ENCODE data around the gene KIF26A.
A peak's percentile ranks its signal among the peaks of the same experiment; 100 is the strongest.
"Not testable (repeated sequence)": the region's sequence is repeated elsewhere in the genome, so short reads cannot be mapped to it uniquely, and the experiment has no call there.

Gene KIF26A

DNA sequence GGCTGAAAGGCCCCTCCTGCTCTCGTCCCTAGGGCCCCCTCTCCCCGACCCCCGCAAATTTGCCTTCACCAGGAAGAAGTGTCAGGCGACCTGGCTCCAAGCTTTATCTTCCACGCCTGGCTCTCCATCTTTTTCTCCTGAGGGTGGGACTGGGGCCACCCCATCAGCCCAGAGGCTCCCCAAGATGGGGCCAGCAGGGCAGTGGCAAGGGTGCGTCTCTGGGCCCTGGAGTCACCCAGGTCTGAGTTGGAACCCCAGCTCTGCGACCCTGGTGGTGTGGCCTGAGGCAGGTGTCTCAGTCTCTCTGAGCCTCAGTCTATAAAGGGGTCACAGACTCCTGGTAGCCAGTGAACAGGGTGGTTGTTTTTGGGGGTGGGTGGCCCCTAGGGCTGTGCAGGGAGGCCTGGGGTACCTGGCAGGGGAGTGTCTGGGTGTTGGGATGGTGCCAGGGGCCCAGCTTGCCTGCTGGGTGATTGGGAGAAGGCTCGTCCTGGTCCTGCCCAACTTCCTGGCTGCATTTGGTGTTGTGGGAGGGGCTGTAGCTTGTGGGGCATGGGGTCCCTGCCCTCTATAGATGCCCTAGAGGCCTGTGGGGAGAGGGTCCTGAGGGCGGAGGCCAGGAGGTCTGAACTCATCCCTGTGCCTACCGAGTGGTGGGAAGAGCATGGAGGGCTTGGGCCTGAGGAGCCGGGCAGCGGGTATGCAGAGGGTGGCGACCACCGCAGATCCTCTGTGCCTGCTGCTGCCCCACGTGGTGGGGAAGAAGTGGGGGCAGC is 7.6 kb downstream of the KIF26A start:
- peak; percentile 10 for DNase-seq

DNA sequence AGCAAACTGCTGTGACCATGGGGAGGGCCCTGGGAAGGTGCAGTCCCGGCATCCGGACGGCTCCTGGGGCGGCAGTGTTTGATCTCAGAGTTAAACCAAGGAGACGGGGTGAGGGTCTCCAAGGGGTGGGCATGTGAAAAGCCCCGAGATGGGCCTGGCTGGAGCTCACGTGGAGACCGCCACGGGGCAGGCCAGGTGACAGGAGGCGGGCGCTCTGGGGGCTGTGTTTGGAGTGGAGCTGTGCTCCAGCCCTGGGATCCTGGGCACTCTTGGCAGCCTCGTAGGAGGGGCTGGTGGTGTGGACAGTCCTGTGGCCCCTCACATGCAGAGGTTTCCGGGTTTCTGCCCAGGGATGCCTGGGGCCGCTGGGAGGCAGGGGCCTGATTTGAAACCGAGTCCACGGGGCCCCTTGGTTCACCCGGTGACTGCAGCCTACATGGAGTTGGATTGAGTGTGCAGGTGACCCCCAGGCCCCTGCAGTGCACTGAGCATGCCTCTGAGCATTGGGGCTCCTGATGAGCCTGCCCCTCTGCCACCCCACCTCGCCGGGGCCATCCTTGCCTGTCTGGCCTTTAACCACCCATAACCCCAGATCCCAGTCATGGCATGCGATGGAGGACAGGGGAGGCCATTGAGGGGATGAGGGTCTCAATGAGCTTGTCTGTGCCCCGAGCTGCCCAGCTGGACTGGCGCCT is 8.4 kb downstream of the KIF26A start:
- peak; percentile 18 for DNase-seq

DNA sequence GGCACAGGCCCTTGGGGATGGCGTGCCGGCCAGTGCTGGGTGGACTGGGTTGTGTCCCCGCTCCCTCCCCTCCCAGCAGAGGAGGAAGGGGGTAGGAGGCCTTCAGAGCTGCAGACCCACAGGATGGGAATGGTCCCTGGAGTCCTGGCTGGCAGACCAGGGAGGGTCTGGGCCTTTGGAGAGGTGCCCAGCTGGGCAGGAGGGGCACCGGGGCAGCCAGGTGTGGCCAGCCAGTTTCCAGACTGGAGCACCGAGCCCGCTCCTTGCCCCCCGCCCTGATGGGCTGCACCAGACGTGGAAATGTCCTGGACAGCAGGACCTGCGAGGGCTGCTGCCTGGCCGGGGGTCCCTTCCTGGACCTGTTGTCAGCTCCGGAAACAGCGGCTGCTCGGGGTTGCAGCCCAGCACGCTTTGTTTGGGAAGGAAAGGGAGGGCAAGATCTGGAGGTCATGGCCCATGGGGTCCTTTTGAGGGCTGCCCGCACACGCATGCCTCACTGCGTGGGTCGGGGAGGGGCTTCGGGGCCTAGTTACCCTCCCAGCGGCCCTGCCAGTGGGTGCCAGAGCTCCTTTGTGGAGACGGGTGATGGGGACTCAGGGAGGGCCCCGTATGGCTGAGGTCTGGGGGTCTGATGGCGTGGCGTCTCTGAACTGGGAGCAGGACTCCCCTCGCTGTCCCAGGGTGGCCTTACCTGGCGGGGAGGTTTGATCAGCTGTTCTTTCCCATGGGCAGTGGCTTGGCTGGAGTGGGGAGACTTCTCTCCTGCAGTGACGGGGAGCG is 9.1 kb downstream of the KIF26A start:
- DNase-seq: no peak

DNA sequence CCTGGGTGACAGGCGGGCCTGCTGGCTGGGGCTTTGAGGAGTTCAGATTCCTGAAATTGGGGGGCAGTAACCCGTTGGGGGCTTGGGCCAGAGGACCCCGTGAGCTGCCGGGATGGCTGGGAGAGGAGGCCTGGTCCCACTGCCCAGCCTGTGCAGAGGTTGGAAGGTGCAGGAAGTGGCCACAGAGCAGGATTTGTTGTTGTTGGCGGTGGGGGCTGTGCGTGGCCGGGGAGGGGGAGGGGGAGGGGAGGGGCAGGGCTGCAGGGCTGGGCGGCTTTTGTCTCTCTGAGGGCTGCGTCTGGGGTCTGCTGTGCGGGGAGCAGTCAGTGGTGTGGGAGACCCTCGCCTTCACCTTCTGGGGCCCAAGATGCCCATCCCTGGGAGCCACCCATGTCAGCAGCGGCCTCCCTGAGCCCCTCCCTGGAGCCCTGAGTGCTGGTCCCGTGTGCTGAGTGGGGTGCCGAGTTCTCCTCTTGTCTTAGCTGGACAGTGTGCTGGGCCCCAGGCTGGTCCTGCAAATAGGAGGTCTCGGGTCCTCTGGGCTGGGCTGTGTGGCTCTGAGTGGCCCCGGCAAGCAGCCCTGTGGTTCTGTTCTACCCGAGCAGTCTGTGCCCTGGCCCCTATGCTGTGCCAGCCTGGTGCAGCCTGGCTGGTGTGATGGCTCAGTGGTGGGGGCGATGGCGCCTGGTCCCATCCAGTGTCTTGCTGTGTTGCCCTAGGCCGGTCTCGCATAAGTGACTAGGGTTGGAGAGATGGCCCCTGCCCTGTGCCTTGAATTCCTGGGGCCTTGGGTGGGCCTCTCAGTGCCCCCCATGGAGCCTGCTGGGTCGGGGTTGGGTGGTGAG is 10.3 kb downstream of the KIF26A start:
- DNase-seq: no peak

GRCh38 chr14:104149278-104149595 is 10.8 kb downstream of the KIF26A start:
- DNase-seq: no peak

- DNase-seq: peak; percentile 90
Observed at GRCh38 chr14:104149617-104150135, 11.3 kb downstream of the KIF26A start.

DNA sequence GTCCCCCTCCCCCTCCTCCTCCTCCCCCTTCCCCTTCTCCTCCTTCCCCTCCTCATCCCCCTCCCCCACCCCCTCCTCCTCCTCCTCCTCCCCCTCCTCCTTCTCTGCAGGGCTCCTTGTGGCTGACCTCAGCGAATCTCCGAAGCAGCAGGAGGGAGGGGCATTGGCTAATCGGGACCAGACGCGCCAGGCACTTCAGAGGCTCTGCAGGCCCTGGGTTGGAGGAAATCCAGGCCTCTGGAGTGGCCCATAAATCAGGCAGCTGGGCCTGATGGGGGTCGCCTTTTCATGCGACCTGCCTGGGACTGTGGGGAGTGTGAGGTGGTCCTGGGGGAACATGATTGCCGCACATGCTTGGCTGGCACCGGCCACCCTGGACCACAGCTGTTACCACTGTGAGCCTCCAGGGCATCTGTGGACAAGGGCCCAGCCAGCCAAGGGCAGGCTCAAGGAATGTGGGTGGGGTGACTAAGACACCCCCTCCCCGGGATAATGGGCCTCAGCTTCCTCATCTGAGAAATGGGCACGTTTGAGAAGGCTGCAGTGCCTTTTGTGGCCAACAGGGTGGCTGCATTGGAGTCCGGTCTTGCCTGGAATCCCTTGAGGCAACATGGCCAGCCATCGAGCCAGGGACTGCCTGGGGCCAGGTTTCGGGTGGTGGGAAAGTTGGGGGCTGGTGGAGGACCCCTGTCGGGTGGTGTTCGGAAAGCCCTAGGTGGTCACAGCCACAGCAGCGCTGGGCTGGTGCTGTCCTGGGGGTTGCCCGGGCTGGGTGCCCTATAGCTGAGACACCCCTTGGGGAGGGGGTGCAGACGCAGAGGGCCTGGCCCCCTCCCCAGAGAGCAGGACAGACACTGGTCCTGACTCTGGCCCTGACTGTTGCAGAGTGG is 12.0 kb downstream of the KIF26A start:
- DNase-seq: peak; percentile 85

DNA sequence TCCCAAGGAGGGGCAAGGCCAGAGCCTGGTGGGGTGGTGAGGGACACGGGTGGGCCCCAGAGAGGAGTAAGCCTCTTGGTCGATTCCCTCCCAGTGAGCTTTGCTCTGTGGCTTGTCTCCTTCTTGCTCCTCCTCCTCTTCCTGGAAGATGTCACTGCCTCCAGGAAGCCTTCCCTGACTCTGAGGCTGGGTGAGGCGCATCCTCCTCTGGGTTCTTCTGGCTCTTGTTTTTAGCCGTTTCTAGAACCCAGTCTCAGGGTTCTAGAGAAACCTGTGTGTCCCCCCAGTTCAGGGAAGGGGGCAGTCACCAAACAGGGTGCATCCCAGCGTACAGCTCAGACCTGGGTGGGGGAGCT is 12.6 kb downstream of the KIF26A start:
- no peak for DNase-seq

DNA sequence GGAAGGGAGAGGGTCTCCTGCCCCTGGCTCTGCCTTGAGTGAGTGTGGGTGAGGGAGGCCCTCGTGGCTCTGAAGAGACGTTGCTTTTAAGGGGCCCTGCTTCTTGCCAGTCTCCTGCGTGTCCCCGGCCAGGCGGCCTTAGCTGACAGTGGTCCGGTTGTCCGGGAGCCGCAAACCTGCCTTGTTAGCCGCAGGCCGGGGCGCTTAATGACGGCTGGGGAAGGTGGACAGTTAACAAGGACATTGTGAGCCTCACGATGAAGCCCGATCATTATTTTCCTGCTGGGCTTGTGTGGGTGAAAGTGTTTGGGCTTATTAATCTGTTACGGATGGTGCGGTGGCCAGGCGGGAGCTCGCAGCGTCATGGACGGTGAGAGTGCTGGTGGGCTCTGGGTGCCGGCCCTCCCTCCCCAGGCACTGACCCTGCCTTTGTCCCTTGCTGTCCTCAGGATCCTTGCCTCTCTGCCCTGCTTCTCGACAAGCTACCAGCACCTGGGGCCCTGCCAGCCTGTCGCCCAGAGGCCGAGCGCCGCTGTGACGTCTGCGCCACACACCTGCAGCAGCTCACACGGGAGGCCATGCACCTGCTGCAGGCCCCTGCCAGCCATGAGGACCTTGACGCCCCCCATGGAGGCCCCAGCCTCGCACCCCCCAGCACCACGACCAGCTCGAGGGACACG is 13.3 kb downstream of the KIF26A start:
- peak; percentile 74 for DNase-seq

DNA sequence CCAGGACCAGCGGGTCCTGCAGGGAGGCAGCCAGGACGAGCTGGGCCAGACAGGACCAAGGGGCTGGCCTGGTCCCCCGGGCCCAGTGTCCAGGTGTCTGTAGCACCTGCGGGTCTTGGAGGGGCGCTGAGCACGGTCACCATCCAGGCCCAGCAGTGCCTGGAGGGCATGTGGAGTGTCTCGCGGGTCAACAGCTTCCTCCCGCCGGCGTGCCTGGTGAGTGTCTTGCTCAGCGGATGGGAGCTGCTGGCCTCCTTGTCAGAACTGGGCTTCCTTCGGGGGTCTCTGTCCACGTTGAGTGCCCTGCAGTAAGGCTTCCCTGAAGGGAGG is 13.8 kb downstream of the KIF26A start:
- no peak for DNase-seq

DNA sequence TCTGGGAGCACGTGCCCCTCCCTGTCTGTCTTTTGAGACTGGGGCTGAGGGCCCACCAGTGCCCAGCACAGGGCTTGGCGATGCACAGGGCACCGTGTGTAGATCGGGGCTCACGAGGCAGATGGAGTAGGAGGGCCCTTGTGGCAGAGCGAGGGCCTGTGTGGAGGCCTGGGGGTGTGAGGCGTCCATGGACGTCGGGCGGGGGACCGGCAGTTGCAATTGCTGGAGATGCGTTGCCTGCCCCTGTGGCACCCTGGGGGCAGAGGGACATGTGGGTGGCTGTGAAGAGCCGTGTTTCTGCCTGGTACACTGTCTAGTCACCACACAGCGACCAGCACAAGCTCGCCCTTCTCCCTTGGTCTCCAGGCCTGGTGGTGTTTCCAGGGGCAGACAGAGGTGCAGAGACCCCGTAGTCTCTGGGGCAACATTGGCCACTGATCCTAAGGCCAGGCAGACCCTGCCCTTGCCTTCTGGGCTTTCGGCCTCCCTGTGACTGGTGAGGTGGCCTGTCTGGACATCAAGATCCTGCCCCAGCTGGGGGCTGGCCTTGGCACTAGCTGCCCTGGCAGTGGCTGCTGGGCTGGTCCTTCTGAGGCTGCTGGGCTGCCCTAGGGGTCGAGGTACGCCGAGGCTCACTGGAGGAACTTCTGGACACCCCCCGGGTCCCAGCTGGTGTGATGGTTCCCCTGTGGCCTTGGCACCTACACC is 14.5 kb downstream of the KIF26A start:
- no peak for DNase-seq

- DNase-seq: not testable (repeated sequence)
Observed at GRCh38 chr14:104153394-104153755, 15.0 kb downstream of the KIF26A start.

DNA sequence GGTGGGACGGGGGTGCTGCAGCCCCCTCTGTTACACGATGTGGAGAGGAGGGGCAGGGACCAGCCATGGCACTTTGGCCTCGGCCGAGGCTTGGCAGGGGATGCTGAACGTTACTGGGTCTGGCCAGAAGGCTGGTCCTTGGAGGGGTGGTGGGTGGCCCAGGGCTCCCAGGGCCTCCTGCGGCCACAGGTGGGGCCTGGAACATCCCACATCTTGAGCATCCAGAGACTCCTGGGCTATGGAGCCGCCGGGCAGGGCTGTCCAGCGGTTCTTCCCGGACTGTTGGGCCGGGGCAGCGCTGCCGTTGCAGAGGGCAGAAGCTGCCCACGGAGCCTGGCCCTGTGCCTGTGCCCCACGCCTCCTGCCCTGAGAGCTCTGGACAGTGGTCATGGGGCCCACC is 15.9 kb downstream of the KIF26A start:
- no peak for DNase-seq

DNA sequence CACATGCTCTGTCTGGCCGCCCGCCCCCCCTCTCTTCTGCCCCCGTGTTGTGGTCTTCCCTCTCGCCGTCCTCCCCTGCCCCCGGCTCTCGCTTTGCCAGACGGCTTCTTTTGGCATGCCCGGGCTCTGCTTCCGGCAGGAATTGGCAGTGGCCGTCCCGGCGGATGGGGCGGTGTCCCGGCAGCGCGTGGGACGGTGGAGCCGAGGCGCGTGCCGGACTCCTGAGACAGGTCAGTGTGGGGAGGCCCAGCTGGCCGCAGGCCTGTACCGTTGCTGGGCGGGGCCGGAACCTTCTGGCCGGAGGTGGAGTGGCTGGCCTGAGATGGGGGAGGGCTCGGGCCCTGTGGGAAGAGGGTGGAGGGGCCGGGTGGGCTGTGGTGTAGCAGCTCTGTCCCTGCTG is 17.1 kb downstream of the KIF26A start:
- no peak for DNase-seq

- DNase-seq: no peak
Observed at GRCh38 chr14:104156142-104156541, 17.8 kb downstream of the KIF26A start.

GRCh38 chr14:104157016-104157928 is 18.9 kb downstream of the KIF26A start:
- DNase-seq: peak; percentile 89

- DNase-seq: peak; percentile 95
Observed at GRCh38 chr14:104158827-104159798, 20.7 kb downstream of the KIF26A start.

GRCh38 chr14:104159990-104160389 is 21.6 kb downstream of the KIF26A start:
- no peak for DNase-seq
